Brain pericyte (primary cell): Measurements from ENCODE around the gene FUT6.

Source experiments
- DNase-seq: peaks from one replicate; pipeline ENCODE4 v3.0.0-alpha.2; 2012; ENCODE audit warnings: low read depth, low spot score

Gene FUT6

DNA sequence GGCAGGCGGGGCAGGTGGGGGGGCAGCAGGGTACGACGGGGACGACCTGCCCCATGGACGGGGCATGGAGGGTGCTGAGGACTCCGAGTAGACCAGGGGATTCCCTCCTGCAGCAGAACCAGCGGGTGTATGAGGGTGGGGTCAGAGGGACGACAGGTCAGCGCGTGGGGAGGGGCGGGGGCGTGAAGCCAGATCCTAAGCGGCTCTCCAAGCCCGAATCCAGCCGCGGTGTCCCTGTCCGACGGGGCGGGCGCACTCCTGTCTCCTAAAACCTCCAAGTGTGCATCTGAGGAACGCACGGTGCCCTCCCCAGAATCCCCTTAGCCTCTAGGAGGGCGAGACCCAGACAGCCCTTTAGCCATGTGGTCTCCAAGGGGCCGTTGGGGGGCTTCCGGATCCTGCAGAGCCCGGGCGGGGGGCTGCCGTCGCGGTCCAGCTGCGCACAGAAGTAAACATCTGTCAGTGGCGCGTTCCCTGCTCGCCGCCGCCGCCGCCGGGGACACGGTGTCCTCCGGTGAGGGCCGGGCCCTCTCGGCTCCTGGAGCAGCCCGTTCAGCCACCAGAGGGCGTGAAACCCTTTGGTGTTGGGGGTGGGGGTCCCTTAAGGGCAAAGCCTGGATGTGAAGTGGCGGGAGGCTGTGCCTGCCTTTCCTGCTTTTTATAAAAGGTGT is 33.9 kb downstream of the FUT6 start:
- no peak for DNase-seq

DNA sequence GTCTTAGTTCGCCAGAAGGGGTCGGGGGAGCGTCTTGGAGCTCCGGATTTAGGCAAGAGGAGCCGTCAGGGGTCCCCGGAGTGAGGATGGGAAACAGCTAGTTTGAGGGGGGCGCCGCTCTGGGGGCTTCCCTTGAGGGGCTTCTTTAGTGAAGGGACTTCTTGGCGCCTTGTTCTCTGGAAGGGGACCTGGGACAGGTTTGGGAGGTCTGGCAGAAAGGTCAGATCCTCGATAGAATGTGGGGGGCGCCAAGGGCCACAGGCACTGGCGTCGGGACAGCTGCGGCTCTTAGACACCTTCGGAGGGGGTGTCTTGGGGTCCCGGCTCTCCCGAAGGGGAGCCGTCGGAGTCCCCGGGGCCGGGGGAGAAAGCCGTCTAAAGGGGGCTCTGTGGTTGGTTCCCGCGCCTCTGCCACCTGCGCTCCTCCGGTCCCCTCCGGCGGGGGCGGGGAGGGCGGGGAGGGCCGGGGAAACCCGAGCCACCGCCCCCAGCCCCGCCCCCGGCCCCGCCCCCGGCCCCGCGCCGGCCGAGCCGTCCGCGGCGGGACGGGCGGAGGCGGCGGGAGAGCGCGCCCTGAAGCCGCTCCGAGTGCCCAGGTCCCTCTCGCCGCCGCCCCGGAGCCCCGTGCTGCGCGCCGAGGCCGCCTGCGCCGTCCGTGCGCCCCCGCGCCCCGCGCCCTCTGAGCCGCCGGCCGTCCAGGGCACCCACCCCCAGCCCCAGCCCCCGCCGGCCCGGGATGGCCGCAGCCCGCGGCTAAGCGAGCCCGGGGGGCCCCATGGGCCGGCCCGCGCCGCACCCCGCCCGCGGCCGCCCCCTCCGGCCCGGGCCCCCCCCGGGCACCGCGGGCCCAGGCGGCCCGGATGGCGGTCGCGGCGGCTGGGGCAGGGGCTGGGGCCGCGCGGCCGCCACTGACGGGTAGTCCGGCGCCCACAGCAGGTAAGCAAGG is 34.7 kb downstream of the FUT6 start, which contains the start of gene NRTN:
Gene NRTN (plus strand): TSS at position 552 of the 946 bp plus-strand sequence. CDS start 19,099 bp downstream, outside the sequence.
- DNase-seq, result no peak

DNA sequence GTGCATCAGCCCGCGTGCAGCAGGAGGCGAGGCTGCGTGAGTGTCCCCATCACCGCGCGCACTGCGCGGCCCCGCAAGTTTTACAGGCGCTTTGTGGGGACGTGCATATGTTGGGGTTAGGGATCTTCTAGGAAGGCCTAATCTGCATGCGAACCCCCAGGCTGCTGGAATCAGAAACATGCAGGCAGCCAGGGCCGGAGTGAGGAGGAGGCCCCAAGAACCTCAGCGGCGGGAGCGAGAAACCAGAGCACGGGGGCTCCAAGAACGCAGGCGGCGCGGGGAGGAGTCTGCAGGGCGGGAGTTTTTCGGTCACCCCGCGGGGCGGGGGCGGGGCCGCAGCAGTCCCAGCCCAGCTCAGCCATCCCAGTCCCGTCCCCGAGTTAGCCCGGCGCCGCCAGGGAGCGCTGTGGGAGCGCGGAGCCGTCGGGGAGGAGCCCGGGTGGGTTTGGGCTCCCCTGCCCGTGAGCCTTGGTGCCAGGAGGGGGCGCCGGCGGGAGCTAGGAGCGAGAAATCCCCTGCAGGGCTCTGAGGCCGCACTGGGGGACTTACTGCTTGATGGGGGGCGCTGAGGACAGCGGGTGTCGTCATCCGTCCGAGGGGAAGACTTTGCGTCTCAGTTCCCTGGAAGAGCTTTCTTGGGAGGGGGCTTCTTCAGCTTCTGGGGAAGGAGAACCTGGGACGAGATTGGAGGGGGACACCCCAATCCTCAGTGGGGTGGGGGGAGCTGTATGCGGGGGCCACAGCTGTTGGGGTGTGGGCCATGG is 35.6 kb downstream of the FUT6 start:
- peak; percentile 63 for DNase-seq

DNA sequence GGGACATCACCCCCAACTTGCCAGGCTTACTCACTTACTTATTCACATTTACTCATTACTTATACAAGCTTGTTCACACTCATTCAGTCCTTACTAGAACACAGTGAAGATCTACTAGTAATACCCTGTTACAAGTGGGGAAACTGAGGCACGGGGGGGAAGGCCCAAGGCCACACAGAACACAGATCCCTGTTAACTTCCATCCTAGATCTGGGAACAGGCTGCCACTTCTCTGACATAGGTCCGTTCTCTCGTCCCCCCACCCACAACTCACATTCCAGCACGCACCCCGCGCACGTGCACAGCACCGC is 36.1 kb downstream of the FUT6 start:
- no peak for DNase-seq

DNA sequence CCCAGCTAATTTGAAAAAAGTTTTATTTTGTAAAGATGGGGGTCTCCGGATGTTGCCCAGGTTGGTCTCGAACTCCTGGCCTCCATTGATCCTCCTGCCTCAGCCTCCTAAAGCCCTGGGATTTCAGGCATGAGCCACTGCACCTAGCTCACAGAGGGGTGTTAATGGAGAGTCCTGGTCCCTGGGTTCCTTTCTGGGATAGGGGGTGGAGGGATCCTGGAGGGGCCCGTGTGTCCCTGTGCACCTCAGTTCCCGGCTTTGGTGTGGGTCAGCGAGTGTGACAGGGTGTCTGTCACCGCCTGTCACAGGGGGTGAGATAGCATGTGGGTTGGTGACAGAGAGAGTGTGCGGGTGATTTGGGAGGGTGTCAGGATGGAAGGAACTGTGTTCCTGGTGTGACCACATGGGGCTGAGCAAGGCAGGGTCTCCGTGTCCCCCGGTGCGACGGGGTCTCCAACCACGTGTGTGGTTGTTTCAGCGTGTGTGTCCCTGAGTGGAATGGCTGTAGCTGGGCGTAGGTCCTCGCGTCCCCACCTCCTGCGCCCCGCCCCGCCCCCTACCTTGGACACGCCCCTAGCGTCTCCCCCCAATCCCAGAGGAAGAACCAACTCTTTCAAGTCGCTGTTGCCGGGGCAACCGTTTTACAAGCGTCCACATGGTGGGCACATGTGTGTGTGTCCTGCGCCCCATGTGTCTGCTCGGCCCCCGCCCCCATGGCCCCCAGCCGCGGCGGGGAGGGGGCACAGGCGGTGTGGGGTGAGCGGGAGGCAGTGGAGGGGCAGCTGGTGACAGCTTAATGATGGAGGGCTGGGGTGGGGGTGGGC is 37.5 kb downstream of the FUT6 start:
- DNase-seq, result no peak

DNA sequence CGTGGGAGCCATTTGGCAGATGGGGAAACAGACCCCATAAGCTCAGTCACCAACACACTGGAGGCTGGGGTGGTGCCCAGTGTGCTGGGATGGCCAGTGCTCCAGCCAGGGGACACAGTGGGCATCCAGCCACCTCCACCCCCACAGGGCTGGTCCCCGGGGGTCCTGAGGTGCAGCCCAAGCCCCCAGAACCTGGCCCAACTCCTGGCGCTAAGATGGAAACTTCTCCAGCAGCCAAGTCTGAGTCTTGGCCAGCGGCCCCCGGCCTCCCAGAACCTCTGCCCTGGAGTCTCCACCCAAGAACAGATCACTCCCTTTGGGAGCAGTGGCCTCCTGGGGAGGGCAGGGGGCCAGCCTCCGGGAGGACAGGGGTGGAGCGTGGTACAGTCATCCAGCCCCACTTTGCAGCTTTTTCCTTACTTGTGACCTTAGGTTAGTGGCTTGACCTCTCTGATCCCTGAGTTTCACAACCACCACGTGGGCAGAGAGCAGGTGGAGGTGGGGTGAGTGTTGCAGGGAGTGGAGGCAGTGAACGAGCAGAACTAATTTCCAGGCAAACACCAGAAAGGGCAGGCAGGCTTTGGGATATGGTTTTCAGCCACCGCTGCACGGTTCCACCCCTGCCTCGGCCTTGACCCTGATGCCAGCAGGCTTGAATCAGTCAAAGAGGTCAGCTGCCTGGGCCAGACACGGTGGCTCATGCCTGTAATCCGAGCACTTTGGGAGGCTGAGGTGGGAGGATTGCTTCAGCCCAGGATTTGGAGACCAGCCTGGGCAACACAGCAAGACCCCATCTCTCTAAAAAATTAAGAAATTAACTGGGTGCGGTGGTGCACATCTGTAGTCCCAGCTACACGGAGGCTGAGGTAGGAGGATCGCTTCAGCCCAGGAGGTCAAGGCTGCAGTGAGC is 38.9 kb downstream of the FUT6 start:
- no peak for DNase-seq

DNA sequence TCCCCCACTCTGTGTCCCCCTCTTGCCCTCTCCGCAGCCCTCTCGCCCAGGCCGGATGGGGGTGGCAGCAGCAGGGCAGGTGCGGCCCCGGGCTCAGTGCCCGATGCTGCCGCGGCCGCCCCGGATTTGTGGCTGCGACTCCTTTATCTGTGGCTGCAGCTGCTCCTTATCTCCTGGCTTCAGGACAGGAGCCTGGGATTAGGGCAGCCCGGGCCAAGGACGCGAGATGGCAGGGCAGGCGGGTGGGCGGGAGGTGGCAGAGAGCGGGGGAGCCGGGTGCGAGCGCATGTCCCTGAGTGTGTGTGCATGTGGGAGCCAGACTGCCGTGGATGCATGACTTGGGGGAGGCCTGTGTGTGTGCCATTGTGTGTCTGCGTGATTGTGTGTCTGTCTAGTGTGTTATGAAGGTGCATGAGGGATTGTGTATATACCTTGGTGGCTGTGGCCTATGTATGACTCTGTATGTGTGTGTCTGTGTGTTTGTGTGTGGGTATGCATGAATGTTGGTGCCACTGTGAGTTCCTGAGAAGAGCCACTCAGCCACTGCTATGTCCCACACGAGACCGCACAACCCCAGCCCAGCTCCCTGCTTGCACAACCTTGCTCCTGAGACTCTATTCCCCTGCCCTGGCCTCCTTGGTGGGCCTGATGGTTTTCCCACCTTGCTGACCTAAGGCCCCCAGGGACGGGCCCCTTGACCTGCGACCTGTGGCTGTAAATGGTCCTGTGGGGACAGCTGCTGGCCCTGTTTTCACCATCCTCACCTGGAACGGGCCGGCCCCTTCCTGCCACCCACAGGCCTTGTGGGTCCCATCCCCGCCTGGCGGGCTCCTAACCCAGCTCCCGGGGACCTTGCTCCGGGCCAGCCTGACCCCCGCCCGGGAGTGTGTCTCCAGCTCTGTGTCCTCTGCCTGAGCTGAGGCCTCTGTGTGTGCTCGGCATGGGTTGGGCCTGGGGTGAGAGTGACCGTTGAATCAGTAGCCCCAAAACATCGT is 40.0 kb downstream of the FUT6 start:
- no peak for DNase-seq

DNA sequence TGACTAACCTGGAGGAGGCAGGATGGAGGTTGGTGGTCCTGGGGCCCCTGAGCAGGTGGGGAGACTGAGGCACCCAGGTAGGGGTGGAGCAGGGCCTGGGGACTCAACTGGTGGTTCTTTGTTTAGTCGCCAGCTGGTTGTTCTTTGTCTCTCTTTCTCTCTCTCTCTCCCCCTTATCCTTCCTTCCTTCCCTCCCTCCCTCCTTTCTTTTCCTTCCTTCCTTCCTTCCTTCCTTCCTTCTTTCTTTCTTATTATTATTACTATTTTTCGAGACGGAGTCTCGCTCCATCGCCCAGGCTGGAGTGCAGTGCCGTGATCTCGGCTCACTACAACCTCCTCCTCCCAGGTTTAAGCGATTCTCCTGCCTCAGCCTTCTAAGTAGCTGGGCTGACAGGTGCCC is 41.3 kb downstream of the FUT6 start:
- DNase-seq, result no peak

DNA sequence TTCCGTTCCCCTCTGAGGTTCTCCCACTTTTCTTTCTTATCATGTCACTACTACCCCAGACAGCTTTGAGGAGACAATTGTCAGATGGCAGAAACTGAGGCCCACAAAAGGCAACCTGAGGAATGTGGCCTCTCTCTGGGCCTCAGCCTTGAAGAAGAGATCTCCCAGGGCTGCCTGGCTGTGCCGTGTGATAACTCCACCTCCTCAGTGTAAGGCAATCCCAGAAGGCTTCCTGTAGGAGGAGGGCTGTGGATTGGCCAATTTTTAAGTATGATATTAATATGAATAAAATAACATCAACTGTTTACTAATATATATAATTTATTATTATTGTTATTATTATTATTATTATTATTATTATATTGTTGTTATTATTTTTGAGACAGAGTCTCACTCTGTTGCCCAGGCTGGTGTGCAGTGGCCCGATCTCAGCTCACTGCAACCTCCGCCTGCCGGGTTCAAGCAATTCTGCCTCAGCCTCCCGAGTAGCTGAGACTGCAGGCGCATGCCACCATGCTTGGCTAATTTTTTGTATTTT is 44.1 kb downstream of the FUT6 start:
- DNase-seq, result no peak

DNA sequence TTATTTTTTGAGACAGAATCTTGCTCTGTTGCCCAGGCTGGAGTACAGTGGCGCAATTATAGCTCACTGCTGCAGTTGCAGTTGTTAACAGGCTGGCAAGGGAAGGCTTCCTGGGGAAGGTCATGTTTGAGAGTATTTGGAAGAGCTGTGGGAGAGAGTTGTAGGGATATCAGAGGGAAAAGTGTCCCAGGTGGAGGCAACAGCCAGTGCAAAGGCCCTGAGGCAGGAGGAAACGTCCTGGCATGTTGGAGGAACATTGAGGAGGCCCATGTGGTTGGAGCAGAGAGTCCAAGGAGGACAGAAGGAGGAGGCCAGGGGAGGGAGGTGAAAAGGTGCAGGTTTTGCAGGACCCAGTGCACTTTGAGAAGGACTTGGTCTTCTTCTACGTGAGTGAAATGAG is 46.3 kb downstream of the FUT6 start:
- DNase-seq, result no peak

DNA sequence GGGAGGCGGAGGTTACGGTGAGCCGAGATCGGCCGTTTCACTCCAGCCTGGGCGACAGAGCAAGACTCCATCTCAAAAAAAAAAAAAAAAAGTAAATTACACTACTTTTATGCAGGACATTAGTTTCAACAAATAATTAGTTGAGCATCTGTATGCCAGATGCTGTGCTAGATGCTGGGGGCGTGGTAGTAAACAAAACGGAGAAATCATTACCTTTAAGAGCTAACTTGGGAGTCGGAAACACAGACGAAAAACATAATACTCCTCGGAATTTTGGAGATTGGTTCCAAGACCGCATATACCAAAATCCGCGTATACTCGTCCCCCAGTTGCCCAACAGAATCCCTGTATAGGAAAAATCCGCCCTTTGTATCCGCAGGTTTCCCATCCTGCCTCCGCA is 47.3 kb downstream of the FUT6 start:
- no peak for DNase-seq

DNA sequence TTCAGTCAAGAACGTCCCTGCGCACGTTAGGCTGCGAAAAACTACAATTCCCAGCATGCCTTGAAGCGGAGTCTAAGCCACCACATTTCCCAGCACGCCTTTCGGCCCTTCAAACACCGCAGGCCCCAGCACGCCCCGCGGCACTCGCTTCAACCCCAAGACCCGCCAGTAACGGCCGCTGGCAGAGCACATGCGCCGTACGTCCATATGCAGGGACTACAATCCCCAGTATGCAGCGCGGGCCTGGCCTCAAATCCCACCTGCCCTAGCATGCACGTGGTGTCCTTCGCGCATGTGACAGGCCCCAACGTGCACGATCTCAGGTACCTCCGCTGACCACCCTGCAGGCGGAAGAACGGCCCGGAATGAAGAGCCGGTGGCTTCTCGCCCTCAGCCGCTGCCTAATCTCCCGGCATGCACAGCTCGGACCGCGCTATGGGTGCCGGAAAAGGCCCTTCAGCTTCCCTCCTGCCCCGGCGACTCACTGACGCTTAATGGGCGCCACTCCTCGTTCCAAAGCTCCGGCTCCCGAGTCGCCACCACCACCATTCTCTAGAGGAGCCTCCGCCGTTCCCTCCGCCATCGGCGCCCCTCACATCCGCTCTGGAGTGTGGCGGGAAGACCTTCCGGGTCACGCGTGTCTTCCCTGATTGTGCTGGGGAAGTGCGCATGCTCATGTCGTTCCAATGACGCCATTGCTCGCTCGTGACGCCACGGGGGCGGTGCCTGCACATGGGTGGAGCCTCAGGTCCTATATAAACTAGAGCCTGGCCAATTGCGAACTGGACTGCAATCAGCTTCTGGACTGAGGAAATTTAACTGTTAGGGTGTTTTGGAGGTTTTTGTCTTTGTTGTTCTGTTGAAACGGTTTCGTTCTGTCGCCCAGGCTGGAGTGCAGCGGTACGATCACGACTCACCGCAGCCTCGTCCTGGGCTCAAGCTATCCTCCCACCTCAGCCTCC is 48.7 kb downstream of the FUT6 start, which contains the start of gene DUS3L:
Gene DUS3L (minus strand): TSS at position 605 of the 962 bp plus-strand sequence. CDS start 22 bp downstream, at position 583.
- peak; percentile 96 for DNase-seq

DNA sequence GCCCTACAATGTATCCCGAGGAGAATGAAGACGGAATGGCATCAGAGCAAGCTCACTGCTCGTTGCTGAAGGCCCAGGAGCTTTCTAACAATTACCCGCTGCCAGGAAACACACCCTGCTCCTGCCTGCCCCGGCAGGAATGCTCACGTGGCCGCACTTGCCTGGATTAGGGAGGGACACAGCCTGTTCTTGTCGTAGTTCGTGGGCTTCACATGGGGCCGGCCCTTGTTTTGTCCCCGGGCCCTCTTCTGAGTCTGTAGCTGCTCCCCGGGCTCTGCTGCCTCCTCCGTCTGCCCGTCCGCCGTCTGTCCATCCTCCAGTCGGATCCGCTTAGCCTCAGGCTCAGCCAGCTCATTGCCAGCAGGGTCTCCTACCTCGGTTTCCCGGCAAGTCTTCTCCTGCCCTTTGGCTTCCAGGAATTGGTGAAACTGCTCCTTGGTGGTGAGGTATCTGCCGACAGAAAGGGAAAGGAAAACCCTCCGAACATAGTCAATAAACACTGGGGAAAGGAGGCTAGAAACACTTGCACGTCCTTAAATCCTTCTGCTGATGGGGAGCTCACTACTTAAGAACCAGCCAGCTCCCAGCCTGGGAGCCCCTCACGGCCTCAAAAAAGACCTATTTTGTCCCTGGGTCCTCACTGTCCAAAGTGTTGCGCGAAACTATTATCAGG is 49.5 kb downstream of the FUT6 start:
- no peak for DNase-seq

DNA sequence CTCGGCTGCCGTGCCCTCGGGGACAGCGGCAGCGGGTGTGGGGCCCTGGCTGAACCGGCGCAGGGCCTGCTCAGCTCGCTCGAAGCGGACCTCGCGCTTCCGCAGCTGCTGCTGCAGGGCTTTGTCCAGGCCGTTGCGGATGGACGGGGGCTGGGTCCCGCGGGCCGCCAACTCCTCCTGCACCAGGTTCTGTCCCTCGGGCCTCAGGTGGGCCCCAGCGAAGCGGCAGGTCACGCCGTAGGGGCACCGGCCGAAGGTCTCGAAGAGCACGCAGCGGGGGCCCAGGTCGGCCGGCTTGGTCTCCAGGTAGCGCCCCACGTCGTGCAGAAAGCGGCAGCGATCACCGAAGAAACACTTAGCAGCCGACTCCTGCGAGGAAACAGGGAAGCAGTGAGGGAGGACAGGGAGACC is 50.1 kb downstream of the FUT6 start:
- no peak for DNase-seq

DNA sequence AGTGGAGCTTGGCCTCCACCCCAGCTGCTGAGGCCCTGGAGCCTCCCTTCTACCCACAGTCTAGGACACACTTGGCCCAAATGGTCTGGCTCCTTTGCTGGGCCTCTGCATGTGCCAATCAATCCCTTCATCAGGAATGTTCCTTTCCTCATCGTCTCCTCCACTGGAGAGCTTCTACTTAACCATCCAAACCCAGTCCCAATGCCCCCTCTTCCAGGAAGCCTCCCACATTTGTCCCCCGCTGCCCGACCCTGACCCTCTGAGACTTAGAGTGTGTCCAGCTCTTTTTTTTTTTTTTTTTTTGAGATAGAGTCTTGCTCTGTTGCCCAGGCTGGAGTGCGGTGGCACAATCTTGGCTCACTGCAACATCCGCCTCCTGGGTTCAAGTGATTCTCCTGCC is 51.1 kb downstream of the FUT6 start:
- DNase-seq, result no peak

DNA sequence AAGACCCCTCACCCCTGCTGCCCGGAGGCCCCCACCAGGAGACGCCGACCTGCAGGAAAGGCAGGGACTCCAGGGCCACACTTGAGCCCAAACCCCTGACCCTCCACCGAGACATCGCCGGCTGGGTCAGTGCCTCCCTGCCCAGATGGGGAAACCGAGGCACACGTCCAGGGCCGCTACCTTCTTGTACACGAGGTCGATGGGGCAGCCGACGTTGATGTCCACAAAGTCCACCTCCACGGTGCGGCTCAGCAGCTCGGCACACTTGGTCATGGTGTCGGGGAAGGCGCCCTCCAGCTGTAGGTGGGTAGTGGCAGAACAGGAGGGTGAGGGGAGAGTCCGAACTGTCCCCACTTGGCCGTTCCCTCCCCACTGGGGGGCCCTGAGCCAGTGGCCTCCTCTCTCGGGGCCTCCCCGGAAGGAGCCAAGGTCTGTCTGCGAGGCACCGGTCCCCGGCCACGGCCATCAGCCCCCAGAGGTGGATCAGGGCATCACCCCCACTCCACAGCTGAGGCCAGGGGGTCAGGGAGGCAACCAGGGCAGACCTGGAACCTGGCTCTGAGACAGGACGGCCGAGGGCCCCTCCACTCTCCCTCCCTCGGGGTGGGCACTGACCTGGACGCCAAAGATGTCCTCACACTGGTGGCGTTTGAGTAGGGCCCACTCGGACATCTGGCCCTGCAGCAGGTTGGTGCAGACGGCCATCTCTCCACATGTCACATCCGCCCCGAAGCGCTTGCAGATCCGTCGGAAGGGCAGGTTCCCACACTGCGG is 51.9 kb downstream of the FUT6 start:
- DNase-seq, result no peak
